Fibroblast of villous mesenchyme (primary cell): ENCODE data around the gene FCHO1. TPM values are rescaled to one million over a fixed set of nuclear protein-coding genes. Genes with fewer than 3 reads are reported as not detected.
"Not testable (repeated sequence)": the region's sequence is repeated elsewhere in the genome, so short reads cannot be mapped to it uniquely, and the experiment has no call there.

Experiments
- DNase-seq: peaks from one replicate; pipeline ENCODE4 v3.0.0-alpha.2; 2010; ENCODE audit warnings: low read depth
- H3K4me3 ChIP-seq: 2 replicates; pipeline ENCODE4 v1.5.1; 2011; ENCODE audit warnings: low read depth, mild to moderate bottlenecking, low read length
- CTCF ChIP-seq: IDR thresholded peaks from 2 replicates; pipeline ENCODE4 v1.5.1; 2012; ENCODE audit warnings: low read depth, mild to moderate bottlenecking, low read length; ENCODE audit not compliant: insufficient read depth
- total RNA-seq: library from RNA; depleted of rRNA; stranded (reverse); fragments of >200 nt; gene quantifications from 2 replicates; pipeline ENCODE4 v1.2.3, GENCODE V29; 2012

The FCHO1 gene
- total RNA-seq, 1 donor = 0.43 TPM

GRCh38 chr19:17794731-17795494 is 43.6 kb downstream of the FCHO1 start, which contains the start of gene B3GNT3:
Gene B3GNT3, plus strand, starts transcription at chr19:17795138. Its CDS starts 12,670 bp downstream, at chr19:17807808.
- H3K4me3 ChIP-seq = no peak within 1 kb of the TSS
- DNase-seq = no peak
- no peak for TF ChIP-seq CTCF

- no peak for TF ChIP-seq CTCF
- DNase-seq = no peak
- H3K4me3 ChIP-seq = no peak overlapping the region
Measured at GRCh38 chr19:17795495-17795856, 44.2 kb downstream of the FCHO1 start.

GRCh38 chr19:17796013-17796837 is 44.9 kb downstream of the FCHO1 start:
- no peak for TF ChIP-seq CTCF

GRCh38 chr19:17796838-17797423 is 45.7 kb downstream of the FCHO1 start:
- no peak for TF ChIP-seq CTCF
- H3K4me3 ChIP-seq = no peak overlapping the region
- no peak for DNase-seq

More at GRCh38 chr19:17796013-17796837, 44.9 kb downstream of the FCHO1 start:
- no peak for DNase-seq
- no peak overlapping the region for H3K4me3 ChIP-seq

- H3K4me3 ChIP-seq = no peak overlapping the region
- no peak for DNase-seq
- no peak for TF ChIP-seq CTCF
Measured at GRCh38 chr19:17797424-17798201, 46.3 kb downstream of the FCHO1 start.

GRCh38 chr19:17798599-17798998 is 47.3 kb downstream of the FCHO1 start:
- not testable (repeated sequence) for DNase-seq, H3K4me3 ChIP-seq
